HG03342 (cell line): ENCODE measurements around the gene CABLES1.
"Not testable (repeated sequence)": the region's sequence is repeated elsewhere in the genome, so short reads cannot be mapped to it uniquely, and the experiment has no call there.

Experiments
- ATAC-seq: cut with Tn5 transposase; IDR thresholded peaks from one replicate; pipeline ENCODE4 v1.9.1; 2021; ENCODE audit warnings: mild to moderate bottlenecking, moderate library complexity; ENCODE audit not compliant: unreplicated experiment

Gene CABLES1, protein sequence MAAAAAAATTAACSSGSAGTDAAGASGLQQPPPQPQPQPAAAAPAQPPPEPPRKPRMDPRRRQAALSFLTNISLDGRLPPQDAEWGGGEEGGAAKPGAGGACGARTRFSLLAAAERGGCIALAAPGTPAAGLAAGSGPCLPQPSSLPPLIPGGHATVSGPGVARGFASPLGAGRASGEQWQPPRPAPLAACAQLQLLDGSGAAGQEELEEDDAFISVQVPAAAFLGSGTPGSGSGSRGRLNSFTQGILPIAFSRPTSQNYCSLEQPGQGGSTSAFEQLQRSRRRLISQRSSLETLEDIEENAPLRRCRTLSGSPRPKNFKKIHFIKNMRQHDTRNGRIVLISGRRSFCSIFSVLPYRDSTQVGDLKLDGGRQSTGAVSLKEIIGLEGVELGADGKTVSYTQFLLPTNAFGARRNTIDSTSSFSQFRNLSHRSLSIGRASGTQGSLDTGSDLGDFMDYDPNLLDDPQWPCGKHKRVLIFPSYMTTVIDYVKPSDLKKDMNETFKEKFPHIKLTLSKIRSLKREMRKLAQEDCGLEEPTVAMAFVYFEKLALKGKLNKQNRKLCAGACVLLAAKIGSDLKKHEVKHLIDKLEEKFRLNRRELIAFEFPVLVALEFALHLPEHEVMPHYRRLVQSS

GRCh38 chr18:23134780-23135549 lies at the start of gene CABLES1:
CABLES1 (plus strand) TSS chr18:23135485; CDS start chr18:23135763, 278 bp downstream.
- peak; percentile 13 for ATAC-seq

DNA sequence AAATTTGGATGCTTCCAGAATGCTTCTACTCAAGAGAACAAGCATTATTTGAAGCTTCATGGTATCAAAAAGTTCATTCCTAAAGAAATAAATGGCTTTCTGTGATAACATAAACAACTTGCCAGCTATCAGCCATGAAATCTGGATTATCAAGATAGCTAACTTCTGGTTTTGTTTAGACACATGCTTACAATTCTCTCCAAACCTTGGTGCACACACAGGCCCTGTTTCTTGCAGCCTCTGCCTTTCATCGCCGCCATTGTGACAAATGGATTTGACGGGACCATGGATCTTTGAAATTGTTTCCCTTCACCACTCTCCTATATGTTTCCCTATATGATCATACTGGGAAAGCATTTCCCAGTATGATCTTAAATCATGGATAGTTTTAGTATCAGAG lies 47.9 kb upstream of the CABLES1 start:
- no peak for ATAC-seq

DNA sequence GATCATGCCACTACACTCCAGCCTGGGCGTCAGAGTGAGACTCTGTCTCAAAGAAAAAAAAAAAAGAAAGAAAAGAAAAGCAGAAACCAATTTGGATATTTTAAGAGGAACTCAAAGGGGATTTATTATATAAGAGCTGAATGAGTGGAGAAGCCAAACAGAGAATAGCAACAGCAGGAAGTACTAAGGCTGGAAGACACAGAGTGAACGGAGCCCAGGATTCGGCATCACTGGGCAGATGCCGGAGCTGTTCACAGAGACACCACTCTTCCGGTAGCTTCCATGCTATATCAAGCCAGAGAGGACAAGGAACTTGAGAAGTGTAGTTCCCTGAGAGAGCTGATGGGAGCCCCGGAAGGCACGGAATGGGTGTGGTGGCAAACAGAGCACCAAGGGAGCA lies 47.0 kb upstream of the CABLES1 start:
- no peak for ATAC-seq

DNA sequence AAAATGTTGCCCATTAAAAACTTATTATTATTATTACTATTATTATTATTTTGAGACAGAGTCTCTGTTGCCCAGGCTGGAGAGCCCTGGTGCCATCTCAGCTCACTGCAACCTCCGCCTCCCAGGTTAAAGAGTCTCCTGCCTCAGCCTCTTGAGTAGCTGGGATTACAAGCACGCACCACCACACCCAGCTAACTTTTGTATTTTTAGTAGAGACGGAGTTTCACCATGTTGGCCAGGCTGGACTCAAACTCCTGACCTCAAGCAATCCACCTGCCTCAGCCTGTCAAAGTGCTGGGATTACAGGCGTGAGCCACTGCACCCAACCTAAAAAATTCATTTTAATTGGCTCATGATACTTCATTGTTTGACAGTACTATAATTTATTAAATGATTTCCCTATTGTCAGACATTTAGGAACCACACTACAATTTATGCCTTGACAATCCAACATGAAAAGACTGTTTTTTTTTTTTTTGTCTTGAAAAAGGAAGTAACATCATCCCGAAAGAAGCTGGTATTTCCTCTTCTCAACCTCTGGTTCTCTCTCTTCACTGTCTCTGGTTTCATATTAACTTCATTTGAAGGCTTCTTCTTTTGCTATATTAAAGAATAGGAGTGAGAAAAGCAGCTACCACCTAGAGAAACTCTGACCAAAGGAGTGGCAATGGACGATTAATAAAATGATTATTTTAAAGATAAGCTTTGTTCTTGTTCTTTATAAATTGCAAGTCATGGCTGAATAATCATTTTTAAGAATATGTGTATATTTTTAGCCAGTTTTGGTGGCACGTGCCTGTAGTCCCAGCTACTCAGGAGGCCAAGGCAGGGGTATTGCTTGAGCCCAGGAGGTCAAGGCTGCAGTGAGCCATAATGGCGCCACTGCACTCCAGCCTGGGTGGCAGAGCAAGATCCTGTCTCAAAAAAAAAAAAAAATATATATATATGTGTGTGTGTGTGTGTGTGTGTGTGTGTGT lies 44.0 kb upstream of the CABLES1 start:
- not testable (repeated sequence) for ATAC-seq

DNA sequence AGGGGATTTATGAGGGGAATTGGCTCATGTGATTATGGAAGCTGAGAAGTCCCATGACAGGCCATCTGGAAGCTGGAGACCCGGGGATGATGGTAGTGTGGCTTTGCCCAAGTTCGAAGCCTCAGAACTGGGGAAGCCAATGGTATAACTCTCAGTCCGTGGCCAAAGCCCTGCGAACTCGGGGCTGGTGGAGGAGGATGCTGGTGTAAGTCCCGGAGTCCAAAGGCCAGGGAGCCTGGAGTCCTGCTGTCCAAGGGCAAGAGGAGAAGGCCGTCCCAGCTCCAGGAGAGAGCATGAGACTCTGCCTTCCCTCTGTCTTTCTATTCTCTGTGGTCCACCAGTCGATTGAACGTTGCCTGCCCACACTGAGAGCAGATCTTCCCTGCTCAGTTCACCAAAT lies 43.2 kb upstream of the CABLES1 start:
- no peak for ATAC-seq

DNA sequence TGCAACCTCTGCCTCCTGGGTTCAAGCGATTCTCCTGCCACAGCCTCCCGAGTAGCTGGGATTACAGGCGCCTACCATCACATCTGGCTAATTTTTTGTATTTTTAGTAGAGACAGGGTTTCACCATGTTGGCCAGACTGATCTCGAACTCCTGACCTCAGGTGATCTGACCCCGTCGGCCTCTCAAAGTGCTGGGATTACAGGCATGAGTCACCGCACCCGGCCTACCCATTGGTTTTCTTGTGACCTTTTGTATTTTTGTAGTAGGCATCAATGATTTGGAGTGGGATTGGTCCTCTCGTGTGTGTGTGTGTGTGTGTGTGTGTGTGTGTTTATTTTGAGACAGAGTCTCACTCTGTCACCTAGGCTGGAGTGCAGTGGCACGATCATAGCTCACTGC lies 42.2 kb upstream of the CABLES1 start:
- not testable (repeated sequence) for ATAC-seq

DNA sequence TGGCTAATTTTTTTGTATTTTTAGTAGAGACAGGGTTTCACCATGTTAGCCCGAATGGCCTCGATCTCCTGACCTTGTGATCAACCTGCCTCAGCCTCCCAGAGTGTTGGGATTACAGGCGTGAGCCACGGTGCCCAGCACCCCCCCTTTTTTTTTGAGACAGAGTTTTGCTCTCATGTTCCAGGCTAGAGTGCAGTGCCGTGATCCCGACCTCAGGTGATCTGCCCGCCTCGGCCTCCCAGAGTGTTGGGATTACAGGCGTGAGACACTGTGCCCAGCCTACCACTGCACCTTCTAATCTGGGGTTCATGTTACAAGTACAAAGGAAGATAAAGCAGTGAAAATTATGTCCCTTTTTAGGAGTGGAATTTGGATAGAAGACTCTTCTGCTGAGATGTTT lies 41.5 kb upstream of the CABLES1 start:
- no peak for ATAC-seq

- ATAC-seq, result no peak
These were observed 40.7 kb upstream of the CABLES1 start for GRCh38 chr18:23094411-23095190.

DNA sequence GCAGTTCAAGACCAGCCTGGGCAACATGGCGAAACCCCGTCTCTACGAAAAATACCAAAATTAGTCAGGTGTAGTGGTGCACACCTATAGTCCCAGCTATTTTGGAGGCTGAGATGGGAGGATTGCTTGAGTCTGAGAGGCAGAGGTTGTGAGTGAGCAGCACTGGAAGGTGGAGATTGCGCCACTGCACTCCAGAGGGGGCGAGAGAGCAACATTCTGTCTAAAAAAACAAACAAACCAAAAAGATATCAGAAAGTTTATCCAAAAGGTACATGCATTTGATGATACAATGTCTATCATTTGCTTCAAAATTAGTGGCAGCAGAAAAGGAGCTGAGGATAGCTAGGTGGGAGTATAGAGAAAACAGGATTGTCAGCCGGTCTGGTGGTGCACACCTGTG lies 39.8 kb upstream of the CABLES1 start:
- no peak for ATAC-seq

DNA sequence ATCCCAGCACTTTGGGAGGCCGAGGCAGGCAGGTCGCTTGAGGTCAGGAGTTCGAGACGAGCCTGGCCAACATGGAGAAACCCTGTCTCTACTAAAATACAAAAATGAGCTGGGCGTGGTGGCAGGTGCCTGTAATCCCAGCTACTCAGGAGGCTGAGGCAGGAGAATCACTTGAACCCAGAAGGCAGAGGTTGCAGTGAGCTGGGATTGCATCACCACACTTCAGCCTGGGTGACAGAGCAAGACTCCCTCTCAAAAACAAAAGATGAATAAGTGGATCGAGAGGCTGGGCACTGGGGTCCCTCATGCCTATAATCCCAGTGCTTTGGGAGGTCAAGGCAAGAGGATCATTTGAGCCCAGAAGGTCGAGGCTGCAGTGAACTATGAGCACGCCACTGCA lies 38.3 kb upstream of the CABLES1 start:
- not testable (repeated sequence) for ATAC-seq

GRCh38 chr18:23099621-23100020 lies 35.7 kb upstream of the CABLES1 start:
- ATAC-seq, result no peak

DNA sequence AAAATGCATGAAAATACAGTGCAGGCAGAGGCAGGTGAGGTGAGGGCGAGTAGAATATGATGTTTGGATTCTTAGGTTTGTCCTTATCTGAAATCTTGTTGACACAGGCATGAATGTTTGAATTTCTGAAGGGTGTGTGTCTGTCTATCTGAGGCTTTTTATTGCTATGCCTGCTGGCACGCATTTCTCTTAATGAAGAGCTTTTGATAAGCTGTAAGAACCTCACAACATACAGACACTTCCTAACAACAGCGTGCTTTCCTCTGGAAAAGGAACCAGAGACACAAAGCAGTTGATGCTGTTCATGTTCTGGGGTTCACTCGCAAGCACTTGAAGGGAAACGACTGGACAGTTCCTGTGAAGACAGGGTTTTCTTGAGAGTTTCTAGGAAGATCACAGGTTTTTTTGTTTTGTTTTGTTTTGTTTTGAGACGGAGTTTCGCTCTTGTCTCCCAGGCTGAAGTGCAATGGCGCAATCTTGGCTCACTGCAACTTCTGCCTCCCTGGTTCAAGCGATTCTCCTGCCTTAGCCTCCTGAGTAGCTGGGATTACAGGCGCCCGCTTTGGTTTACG lies 33.3 kb upstream of the CABLES1 start:
- no peak for ATAC-seq

GRCh38 chr18:23102493-23103261 lies 32.6 kb upstream of the CABLES1 start:
- ATAC-seq, result no peak

- ATAC-seq, result no peak
These were observed 31.8 kb upstream of the CABLES1 start for GRCh38 chr18:23103449-23103848.

GRCh38 chr18:23105030-23105429 lies 30.3 kb upstream of the CABLES1 start:
- ATAC-seq, result no peak

- ATAC-seq, result no peak
These were observed 29.6 kb upstream of the CABLES1 start for GRCh38 chr18:23105581-23106219.

DNA sequence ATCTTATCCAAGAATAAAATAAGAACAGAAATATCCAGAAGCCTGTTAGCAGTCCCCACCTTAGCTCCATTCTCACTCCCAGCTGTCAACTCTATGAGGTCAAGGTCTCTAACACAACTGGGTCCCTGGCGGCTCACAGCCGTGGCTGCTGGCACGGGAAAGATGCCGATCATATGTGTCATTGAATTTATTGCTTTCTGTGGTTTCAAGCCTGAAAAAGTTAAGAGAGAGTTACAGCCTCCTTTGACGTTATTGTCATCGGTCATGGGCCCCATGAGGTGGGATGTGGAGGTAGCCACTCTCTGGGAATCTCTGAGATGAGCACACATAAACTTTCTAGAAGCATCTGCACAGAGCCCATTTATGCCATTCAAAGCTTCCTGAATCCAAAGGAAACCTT lies 28.7 kb upstream of the CABLES1 start:
- no peak for ATAC-seq

DNA sequence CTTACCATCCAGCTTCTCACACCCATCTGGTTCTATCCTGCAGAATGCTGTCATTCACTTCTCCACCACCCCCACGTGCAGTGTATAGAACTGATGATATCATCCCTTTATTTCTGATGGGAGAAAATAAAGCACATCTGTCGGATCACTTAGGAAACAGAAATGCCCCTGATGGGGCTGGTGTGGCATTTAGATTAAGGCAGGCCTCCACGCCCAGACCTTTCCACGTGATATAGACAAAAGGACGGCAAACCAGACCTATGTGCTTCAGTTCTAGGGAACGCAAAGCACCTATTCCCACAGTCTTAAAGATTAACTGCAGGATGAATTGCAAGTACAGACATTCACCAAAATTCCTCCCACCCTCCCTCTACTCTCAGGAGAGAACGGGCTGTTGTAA lies 27.6 kb upstream of the CABLES1 start:
- ATAC-seq, result no peak
